ENCODE results near the gene STXBP5.

Gene STXBP5

GRCh38 chr6:147226877-147227276, 22.7 kb downstream of the STXBP5 start:
- POLR2A ChIA-PET (ENCODE audit: low non-redundant PET), result no interaction called here
- no peak for DNase-seq (ENCODE audit: low spot score)

DNA sequence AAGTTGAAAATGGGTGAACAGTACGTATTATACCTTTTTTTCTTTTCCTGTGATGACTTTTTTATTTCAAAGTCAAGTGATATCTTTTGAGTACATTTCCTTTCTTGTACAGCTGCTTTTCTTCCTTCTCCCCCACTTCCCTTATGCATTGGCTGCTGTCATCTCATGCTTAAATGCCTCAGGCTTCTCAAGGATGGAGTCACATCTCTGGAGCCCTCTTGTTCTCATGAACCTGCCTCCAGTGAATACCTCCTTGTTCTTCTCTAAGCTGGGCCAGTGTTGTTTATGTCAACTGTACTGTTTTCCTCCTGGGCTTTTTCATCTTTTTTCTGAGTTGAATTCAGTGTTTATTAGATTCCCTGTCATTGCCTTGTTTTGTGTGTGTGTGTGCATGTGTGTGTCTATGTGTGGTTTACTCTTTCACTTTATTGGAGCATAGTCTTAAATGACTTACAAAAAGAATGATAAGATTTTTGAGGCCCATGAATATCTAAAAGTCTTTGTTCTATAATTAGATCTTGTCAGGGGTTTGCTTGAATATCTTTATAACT, 23.6 kb downstream of the STXBP5 start:
- ChIA-PET POLR2A (ENCODE audit: low non-redundant PET) (no interaction called here), CTCF (interaction anchor here (0.6 kb wide), 1 partner anchor 100 kb away, joined by 3 read pairs; no protein-coding TSS in a partner anchor)
- no peak for DNase-seq (ENCODE audit: low spot score)
- TF ChIP-seq CTCF (conservative IDR thresholded peaks at IDR 0.05; ENCODE audit: low read depth), result no peak
- no peak overlapping the region for H3K27ac ChIP-seq

More at GRCh38 chr6:147226877-147227276, 22.7 kb downstream of the STXBP5 start:
- CTCF ChIA-PET, result no interaction called here
- H3K27ac ChIP-seq, result no peak overlapping the region
- no peak for TF ChIP-seq CTCF (conservative IDR thresholded peaks at IDR 0.05; ENCODE audit: low read depth)

DNA sequence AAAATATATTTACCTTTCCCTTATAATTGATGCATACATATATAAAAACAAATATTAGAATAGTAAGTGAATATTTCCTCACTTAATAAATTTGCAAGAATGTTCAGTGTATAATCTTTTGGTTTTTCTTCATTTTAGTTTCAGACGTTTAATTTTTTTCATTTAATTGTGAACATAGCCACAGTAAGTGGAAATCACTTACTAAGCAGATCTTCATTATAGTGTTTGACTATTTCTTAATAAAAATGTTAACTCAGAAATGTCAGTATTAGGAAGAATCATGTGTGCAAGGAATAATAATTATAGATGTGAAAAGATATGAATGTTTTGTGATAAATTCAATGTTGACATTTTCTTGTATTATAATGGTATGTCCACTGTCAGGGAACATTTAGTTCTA, 27.4 kb downstream of the STXBP5 start:
- DNase-seq (ENCODE audit: low spot score), result no peak
- POLR2A ChIA-PET (ENCODE audit: low non-redundant PET), result no interaction called here
- no peak for TF ChIP-seq CTCF (conservative IDR thresholded peaks at IDR 0.05; ENCODE audit: low read depth)
- CTCF ChIA-PET, result no interaction called here
- no peak overlapping the region for H3K27ac ChIP-seq

- DNase-seq (ENCODE audit: low spot score), result no peak
- ChIA-PET POLR2A (ENCODE audit: low non-redundant PET) (no interaction called here), CTCF (no interaction called here)
- TF ChIP-seq CTCF (conservative IDR thresholded peaks at IDR 0.05; ENCODE audit: low read depth), result no peak
- H3K27ac ChIP-seq, result no peak overlapping the region
These were observed 30.5 kb downstream of the STXBP5 start for GRCh38 chr6:147234685-147235084.

- CTCF ChIA-PET, result no interaction called here
- POLR2A ChIA-PET (ENCODE audit: low non-redundant PET), result no interaction called here
- DNase-seq (ENCODE audit: low spot score), result no peak
- no peak for TF ChIP-seq CTCF (conservative IDR thresholded peaks at IDR 0.05; ENCODE audit: low read depth)
- no peak overlapping the region for H3K27ac ChIP-seq
These were observed 33.9 kb downstream of the STXBP5 start for GRCh38 chr6:147238164-147238563.

GRCh38 chr6:147238906-147239305, 34.7 kb downstream of the STXBP5 start:
- POLR2A ChIA-PET (ENCODE audit: low non-redundant PET), result no interaction called here
- CTCF ChIA-PET, result interaction anchor here (0.7 kb wide), 1 partner anchor 27 kb away, joined by 3 read pairs; no protein-coding TSS in a partner anchor
- H3K27ac ChIP-seq, result no peak overlapping the region
- DNase-seq (ENCODE audit: low spot score), result no peak
- no peak for TF ChIP-seq CTCF (conservative IDR thresholded peaks at IDR 0.05; ENCODE audit: low read depth)

Measured in RWPE1 (cell line).